OCI-LY1 (cell line): ENCODE measurements around the gene CSTF1.

Source experiments
- CTCF ChIP-seq: fragments of 200-600 bp; sonication (generic), shearing (Covaris generic); IDR thresholded peaks from 2 replicates; pipeline ENCODE4 v1.5.1; 2017; ENCODE audit warnings: mild to moderate bottlenecking, antibody characterized with exemption, low read length, moderate library complexity, mixed read lengths
- EZH2 ChIP-seq: fragments of 200-600 bp; sonication (generic), shearing (Covaris generic); IDR thresholded peaks from 2 replicates; pipeline ENCODE4 v1.8.0; 2017; ENCODE audit warnings: borderline replicate concordance, mixed run types, mild to moderate bottlenecking, antibody characterized with exemption, low read length, moderate library complexity, mixed read lengths

GRCh38 chr20:56393653-56394052, 1.2 kb downstream of the CSTF1 start:
- TF ChIP-seq EZH2, result no peak
- TF ChIP-seq CTCF, result no peak
